ENCODE data around the gene CACNA1D.

Gene CACNA1D

DNA sequence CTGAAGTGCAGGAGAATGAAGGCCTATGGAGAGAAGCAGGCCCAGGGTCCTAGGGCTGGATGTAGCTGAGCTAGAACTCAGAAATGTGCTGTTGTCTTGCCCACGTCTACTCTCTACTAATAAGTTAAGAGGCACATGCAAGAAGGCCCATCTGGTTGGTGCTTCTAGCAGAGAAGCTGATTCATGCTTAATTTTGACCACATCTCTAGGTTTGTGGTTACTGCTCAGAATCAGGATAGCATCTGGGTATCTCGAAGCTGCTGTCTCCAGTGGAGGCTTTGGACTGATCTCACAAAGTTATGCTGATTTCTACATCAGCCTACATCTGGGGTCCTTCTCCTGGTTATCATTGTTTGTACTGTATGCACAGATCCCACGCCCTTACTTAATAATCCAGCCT, 87.3 kb downstream of the CACNA1D start:
- DNase-seq, result no peak

DNA sequence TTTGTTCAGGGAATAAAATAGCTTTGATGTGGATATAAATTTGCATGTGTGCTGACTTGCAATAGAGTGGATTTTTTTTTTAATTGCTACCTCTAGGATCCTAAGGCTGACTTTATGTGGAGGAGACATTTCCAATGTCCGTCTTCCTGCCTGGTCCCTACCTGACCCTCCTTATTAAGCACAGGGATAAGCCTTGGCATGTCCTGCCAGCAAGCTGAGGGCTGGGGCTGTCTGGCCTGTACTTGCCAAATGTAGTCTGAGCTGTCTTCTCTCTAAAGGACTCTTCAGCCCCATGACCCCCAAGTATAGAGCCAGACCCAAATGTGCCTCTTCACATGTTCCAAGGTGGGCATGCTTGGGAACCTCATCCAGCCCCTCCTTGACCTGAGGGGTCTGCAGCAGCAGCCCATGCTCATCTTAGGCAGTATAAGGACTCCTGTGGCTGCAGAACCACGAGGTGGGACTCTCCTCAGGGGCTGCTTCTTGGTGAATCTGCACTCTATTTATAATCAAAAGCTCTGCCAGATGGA, 88.8 kb downstream of the CACNA1D start:
- DNase-seq, result no peak

DNA sequence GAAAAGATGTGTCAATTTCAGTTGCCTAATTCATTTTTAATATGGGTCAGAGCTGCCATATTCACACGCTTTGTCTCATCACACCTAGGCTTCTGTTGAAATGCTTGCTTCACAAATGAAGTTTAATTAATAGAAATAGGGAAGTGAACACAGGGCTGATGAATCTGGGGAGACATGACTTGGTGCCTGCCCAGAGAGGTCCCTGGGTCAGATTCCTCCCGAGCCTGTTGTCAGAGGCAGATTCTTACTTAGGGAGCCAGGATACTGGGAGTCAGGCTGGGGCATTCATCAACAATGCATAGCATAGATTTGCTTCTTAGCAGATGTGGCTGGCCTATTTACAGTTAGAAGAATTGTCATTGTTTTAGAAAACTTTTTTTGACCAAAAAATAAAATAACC, 90.6 kb downstream of the CACNA1D start:
- no peak for DNase-seq

DNA sequence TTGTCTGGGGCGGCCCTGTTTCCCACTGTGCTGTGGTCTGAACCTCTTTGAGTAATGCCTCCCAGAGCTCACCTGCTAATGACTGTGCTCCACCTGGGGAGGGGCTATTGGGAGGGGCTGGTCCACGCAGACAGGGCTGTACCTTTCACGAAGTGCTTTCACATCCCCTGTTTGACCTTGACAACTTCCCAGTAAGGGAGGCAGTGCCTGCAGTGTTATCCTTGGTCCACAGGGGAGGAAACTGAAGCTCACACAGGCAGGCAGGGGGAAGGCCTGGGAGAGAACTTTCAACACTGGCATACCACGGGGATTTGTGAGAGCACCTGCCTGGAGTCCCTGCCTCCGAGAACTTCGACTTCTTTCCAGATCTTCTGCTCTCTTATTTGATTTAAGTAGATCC, 91.2 kb downstream of the CACNA1D start:
- DNase-seq, result no peak

DNA sequence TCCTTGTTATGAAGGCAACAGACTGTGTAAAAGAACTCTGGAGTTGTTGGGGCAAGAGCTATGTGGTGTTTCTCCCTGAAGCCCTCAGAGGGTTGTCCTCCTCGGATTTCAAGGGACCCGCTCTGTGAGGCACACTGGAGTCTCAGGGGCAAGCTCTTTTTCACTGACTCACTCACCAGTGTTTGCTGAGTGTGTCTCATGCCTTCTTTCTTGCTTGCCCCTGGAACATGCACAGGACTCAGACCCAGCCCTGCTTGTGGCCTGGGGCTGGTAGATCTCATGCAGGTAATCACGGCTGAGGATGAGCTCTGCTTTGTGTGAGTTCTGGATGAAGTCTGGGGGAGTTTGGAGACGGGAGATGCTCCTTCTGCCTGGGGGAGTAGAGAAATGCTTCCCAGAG, 93.7 kb downstream of the CACNA1D start:
- DNase-seq, result no peak

DNA sequence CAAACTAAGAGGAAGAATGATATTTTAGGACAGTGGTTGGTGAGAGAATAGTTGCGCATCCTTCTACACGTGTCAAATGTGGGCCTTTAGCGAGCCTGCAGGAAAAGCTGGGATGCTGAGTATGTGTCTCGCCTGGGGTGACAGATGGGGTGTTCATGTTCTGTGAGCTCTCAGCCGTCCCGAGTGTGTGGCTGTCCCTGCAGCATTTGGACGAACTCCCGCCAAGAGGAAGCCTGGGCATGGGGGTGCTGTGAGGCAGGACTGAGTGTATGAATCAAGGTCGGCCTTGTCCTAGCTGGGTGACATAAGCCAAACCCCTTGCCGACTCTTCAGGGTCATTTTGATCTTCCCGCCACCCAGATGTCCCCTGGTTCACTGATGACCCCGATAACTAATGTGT, 94.8 kb downstream of the CACNA1D start:
- no peak for DNase-seq

DNA sequence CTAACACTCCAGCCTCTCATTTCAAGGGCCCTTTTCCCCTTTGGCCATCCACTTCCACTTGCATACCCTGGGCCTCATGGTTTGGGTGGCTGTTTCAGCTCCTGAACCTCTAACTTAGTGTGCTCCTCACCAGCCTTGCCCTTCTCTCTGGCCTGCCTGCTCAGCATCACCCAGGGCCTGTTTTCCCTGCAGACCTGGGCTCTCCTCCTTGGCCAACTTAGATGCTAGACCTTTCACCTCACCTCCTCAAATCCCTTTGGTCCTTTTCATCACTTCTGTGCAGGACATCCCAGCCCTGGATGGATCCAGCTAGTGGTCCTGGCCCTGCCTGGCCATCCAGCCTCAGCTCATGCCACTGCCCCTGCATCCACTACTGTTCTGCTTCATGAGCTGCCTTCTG, 95.4 kb downstream of the CACNA1D start:
- DNase-seq, result no peak

DNA sequence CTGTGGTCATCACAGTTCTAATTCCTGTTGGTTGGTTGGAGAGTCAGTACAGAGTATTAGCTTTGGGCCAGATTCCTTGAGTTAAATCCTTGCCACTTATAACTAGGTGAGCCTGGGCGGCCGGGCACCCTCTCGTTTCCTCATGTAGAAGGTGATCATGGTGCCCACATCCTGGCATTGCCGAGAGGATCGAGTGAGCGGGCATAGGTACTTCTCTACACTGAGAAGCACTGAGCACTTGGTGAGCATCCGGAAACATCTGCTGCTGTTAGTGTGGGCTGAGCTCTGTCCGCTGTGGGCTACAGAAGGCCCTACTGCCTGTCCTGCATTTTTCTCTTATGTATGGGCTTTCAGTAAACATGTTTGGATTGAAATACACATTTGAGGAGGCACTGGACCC, 96.2 kb downstream of the CACNA1D start:
- no peak for DNase-seq

DNA sequence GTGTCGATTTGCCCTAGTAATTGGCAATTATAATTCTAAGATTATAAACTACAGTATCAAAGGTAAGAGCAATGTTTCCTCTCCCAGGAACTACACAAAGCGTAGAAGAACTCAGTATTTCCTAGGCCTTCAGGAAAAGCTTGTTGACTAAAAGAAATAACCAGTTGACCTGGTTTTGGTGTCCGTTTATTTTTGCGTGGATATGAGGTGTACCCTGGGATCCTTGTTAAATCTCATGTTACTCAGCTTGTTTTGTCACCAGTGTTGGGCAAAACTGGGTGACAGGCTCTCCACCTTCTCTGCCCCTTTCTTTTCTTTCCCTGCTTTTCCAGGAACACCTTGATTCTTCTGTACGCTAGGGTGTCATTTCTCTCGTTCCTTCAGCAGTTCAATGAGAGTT, 97.2 kb downstream of the CACNA1D start:
- no peak for DNase-seq

DNA sequence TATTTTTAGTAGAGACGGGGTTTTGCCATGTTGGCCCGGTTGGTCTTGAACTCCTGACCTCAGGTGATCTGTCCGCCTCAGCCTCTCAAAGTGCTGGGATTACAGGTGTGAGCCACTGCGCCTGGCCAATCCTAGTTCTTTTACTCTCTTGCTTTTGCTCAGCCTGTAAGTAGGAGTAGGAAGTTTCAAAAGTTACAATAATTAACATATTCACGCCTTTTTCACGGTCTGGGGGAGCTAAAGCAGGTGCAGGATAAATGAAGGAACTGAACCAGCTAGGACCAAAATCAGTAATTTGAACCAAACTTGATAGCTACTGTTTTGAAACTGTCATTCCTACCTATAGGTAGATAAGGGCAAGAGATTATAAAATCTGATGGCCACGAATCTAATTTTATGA, 98.5 kb downstream of the CACNA1D start:
- no peak for DNase-seq

DNA sequence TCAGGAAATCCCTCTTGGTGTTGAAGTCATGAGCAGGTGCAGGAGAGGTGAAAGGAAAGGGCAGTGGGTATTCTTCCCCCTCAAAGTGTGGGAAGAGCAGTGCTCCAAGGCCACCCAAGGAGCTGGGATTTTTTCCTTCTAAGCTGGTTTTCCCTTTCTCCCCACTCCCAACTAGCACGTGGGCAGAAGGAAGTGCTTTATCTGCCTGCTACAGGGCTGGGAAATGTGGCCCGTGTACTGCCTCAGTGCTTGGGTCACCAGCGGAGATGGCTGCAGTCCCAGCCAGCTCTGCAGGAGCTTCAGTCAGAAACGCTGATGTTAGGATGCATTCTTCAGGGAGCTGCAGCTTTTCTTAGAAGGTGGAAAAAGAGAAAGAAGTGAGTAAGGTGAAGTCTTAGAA, 99.2 kb downstream of the CACNA1D start:
- no peak for DNase-seq

DNA sequence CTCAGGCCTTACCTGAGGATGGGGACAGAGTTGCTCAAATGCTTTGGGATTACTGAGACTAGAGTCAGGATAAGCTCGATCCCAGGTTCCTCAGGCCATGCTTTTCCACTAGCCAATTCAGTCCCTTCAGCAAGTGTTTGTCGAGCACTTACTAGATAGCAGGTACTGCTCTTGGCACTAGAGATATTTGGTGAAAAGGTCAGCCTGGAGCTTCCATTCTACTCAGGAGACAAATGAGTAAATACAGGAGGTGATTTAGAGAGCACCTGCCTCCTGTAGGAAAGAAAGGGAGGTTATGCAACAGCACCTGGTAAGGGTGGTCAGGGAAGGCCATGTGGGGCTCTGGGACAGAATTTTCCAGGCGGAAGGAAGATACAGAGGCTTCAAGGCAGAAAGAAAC, 99.9 kb downstream of the CACNA1D start:
- DNase-seq, result no peak

DNA sequence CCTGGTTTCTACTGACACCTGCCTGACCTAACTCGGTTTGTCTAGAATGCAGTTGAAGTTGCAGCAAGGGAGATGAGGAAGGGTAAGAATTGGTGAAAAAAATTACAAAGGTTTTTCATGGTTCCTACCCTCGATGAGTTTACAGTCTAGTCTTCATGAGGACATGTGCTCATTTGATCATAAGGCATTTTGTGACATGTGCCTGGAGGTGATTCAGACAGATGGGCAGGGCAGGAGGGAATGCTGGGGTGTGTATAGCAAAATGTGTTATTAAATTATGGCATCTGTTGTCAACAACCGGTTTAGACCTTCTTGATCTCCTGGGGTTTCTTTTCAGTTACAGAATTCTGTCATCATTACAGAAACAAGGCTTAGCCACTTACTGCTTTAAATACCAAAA, 101.2 kb downstream of the CACNA1D start:
- no peak for DNase-seq

DNA sequence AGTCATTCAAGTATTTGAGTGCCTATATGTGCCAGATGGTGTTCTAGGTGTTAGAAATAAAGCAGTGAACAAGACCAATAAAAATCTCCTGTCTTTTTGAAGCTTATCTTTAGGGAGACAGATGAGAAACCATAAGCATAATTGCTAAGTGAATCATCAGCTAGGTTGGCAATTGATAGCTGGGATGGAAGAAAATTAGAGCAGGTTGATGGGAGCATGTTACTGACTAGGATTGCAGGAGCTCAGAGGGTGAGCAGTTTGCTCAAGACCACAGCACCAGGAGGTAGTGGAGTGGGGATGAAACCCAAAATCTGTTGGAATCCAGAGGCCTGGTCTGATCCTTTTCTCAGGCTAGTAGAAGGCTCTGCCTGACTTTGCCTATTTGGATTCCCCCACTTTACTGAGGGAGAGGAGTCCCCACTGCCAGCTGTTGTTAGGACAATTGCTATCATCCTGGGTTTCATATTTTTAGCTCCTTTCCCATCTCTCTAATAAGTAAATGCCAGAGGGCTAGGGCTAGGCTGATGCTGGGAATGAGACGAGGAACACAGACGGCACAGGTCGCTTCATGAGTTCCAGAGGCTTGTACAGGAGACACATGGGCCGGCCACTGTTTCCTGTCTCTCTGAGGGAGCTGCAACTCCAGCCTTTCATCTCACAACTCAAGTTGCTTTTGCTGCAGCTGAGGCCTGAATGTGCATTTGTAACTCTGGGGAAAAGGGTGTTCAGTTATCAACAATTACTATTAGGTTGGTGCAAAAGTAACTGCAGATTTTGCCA, 102.9 kb downstream of the CACNA1D start:
- no peak for DNase-seq

DNA sequence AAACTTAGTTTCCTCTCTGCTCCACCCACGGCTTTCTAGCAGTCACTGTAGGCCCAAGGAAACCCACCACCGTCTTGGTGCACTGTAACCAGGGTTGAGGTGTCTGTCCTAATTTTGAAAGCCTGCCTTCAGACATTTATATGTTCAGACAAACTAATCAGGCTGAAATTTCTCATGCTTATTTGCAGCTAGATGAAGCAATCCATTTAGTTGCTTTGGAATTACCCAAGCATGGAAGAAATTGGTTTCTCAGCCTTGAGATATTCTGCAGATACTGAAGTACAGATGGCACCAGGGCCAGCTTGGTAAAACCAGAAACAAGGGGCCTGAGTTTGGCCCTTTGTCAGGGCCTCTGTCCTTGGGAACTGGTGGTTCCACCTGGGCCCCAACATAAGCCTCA, 105.4 kb downstream of the CACNA1D start:
- DNase-seq, result no peak

DNA sequence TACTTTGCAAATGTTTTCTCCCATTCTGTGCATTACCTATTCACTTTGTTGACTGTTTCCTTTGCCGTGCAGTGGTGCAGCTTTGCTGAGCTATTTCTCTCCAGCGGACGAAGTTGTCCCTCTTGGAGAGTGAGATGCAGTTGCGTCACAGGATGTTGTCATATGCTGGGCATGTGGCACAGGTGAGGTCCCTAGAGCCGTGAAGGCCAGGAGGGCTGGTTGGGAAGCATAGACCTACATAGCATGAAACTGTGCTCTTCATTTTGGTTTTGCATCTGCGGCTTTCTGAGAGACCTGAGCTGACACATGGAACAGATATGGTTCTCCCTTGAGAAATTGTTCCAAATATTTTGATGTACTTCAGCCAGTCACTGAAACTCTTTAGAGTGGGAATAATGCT, 108.5 kb downstream of the CACNA1D start:
- DNase-seq, result no peak

DNA sequence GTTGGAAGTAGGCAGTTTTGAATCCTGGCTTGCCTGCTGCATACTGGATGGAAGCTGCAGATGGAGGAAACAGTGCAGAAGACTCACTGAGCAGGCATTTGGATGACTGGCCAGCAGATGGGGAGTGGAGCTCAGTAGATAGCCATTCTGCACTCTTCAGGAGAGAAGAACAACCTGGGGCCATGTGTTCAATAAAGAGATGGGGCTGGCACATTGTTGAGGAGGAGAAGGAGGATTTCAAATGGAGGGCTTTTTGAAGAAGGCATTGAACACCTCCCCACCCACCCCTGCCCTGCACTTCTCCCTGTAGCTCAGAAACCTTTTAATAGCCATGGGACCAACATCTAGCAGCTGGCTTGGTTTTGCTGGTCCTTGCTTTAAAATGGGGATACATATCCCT, 109.8 kb downstream of the CACNA1D start:
- no peak for DNase-seq

DNA sequence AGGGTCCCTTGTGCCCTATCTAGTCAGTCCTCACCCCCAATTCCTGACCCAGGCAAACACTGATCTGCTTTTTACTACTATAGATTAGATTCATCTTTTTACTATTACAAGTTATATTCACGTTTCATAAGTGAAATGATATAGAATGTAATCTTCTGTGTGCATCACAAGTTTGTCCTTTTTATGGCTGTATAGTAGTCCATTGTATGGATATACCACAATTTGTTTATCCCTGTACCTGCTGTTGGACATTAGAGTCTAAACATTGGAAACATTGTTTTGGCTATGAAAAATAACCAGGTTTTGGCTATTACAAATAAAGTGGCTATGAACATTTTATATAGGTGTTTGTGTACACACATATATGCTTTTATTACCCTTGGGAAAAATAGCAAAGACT, 112.4 kb downstream of the CACNA1D start:
- no peak for DNase-seq

DNA sequence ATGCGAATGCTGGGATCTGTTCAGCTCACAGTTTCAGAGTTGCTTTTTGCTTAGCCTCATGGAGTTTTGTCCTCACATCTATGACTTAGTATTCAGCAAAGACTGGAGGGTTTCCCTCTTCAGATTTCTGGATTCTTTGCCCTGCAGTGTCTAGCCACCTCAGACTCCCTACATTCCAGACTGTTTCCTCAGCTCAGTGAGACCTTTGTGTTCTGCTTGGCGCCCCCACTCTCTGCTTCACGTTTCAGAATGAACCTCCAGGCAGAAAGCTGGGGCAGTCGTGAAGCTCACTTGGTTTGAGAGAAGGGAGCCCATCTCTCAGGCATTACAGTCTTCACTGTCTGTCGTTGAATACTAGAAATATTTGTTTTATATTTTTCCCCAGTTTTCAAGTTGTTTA, 118.1 kb downstream of the CACNA1D start:
- DNase-seq, result no peak

DNA sequence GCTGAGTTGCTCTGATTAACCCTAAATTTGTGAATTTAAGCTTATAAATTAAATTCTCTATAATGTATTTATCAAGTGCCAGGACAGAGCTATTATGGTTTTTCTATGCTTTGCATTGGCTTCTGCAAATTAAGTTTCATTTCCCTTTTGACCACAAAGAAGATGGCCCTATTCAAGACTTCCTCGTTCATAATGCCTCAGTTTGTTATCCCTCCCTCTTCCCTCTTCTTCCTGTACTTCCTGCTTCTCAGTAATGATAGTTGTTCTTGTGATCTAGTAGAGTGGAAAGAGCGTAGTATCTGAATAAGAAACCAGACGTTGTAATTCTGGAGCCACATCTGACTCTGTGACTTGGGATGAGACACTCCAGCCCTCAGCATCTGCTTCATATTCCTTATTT, 118.7 kb downstream of the CACNA1D start:
- no peak for DNase-seq

DNA sequence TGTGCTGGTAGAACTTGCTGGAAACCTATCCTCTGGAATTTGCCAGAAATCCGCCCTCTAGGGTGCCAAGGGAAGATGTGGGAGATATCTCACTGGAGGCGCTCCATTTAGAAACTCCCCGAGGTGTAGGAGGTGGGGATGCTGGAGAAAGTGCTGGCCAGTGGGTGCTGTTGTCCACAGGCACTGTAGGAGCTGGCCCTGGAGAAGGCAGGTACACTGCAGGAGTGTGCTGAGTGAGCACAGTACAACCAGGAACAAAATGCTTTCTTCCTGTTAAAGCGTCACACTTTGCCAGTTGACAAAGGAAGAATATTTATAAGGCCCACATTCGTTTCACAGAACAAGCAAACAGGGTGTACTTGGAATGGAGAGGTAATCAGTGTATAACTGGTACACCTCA, 119.9 kb downstream of the CACNA1D start:
- DNase-seq, result no peak

DNA sequence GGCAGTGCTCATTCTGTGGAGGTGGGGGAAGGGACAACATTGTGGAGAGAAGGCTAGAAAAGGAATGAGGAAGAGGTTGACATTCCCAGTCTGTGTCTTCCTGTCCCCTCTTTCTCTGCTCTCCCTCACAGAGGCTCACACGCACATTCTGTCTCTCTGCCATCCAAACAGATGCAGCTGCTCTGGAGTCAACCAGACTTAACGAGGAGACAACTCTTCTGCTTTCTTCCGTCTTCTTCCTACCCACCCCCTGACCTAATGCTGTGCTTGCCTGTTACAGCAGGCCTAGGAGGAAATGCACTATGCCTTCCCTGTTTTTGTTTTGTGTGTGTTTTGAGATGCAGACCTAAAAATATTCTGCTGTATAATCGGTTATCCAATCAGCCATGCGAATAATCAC, 121.9 kb downstream of the CACNA1D start:
- no peak for DNase-seq

DNA sequence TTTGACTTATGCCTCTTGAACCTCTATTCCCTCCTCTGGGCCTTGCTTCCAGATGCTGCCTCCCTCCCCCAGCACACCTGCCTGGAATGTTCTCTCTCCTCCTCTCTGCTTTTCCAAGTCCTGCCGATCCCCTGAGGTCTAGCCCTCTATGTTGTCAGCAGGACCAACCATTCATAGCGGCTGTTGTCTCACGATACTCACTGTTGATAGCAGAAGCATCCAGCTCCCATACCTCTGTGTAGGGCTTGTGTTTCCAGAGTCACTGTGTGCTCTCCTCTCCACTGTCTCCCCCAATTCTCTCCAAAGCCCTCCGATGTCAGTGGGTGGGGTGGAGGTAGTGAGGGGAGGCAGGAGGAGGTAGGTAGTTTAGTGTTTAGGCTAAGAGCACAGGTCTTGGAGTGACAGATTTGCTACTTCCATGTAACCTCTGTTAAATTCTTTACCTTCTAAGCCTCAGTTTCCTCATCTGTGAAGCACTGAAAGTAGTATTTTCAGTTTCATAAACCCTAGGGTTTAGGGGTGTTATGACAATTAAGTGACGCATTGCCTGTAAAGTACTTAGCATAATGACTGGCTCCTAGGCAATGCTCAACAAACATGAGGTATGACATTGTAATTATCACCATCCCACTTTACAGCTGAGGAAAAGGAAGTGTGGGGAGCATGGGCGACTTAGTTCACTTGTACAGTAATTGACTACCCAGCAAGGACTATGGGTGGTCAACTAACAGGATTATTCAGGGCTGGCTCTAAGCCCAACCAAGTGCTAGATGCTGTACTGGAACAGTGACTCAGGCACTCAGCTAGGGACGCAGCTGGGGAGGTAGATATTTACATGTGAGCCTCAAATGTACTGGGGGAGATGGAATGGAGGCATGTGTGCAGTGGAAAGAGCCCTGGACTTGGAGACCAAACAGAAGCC, 122.8 kb downstream of the CACNA1D start:
- no peak for DNase-seq

DNA sequence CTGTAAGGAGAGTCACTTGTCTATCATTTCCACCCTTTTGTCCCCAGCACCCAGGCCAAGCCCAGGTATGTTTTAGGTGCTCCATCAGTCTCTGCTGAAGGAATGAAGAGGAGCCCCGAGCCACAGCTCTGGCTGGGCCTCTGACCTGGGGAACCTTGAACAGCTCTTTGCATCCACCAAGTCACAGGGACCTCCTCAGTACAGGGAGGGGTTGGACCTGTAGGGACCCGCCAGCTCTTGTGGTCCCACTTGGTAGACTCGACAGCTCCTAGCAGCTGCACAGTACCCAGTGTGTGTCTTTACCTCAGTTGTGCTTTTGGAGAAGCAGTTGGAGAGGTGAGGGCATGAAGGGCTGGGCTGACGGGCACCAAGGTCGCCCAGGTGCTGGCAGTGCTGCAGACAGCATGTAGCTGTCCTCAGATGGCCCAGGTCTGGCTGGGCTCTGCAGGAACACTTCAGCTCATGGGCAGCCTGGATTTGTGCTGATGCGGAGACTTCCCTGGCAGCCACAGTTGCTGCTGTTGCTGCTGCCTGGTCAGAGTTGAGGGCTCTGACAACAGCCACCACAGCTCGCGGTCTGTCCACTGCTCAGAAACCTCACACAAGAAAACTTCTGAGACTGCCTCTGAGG, 123.6 kb downstream of the CACNA1D start:
- DNase-seq, result no peak

Data from 8988T (cell line).